K562 (cell line): ENCODE measurements around the gene CRIM1. TPM values are rescaled to one million over a fixed set of nuclear protein-coding genes. Genes with fewer than 3 reads are reported as not detected.

Experiments used
- ATAC-seq: fragments of 200-7000 bp; cut with Tn5 transposase; 3 replicates; pipeline ENCODE4 v1.9.1; 2020; ENCODE audit warnings: moderate library complexity
- BruUV-seq: library from RNA; stranded (reverse); fragments of 400-500 nt; replicated peaks from 2 replicates; lab custom pipeline; 2021; lab: Mats Ljungman, UMichigan
- CTCF ChIA-PET: fragments of 300-600 bp; formaldehyde crosslinking; extraction: SDS; loops from one replicate; lab custom pipeline; 2021; ENCODE audit warnings: low intra/inter-chr PET ratio; lab: Yijun Ruan, JAX
- POLR2A ChIA-PET: fragments of 300-600, 350-650 bp; sonication (Branson Sonifier 250); formaldehyde crosslinking; extraction: SDS; loops from one replicate; lab custom pipeline; 2021; ENCODE audit warnings: antibody characterized with exemption, inconsistent platforms; lab: Yijun Ruan, JAX
- DNase-seq, 4 experiments: peaks; one replicate each; pipeline versions ENCODE4 v3.0.0 to v3.0.0-alpha.2; 2011 to 2018; ENCODE audit warnings: low spot score in 3 of 4, mixed read lengths in 3 of 4; ENCODE audit errors: extremely low read depth in 1 of 4
- FAIRE-seq: peaks from 2 replicates; lab custom pipeline; 2011; peaks lifted over from hg19 to GRCh38; lab: Jason Lieb, UNC
- H2AFZ ChIP-seq: 2 replicates; pipeline ENCODE4 v1.6.0; 2011; ENCODE audit warnings: low read depth, low read length, control low read depth, inconsistent platforms
- H3K27ac ChIP-seq: fragments of 200-600 bp; 3 replicates; pipeline ENCODE4 v1.8.0; 2011; ENCODE audit warnings: low read depth, mild to moderate bottlenecking, control low read depth, inconsistent platforms, low read length, moderate library complexity, mixed read lengths; ENCODE audit errors: extremely low read depth
- H3K27me3 ChIP-seq, 2 experiments: fragments of 300-600 bp in 1 of 2; 2 replicates in 1 of 2; 3 replicates in 1 of 2; pipeline versions ENCODE4 v1.6.0 to v1.8.0; 2011; ENCODE audit warnings: inconsistent platforms in 2 of 2, low read length in 2 of 2, mild to moderate bottlenecking in 1 of 2, mixed read lengths in 1 of 2, moderate library complexity in 1 of 2; ENCODE audit not compliant: control insufficient read depth in 2 of 2, insufficient read depth in 2 of 2
- H3K36me3 ChIP-seq: fragments of 300-600 bp; 3 replicates; pipeline ENCODE4 v1.8.0; 2011; ENCODE audit warnings: mild to moderate bottlenecking, low read length, inconsistent platforms; ENCODE audit not compliant: control insufficient read depth, insufficient read depth
- H3K4me1 ChIP-seq, 2 experiments: fragments of 200-600 bp in 1 of 2; replicated peaks in 1 of 2; 2 replicates in 1 of 2; 3 replicates in 1 of 2; pipeline versions ENCODE4 v1.5.1 to v1.8.0; 2011; ENCODE audit warnings: inconsistent platforms in 2 of 2, low read length in 2 of 2, mild to moderate bottlenecking in 1 of 2, mixed read lengths in 1 of 2, moderate library complexity in 1 of 2; ENCODE audit not compliant: control insufficient read depth in 2 of 2, insufficient read depth in 2 of 2
- H3K4me2 ChIP-seq: 2 replicates; pipeline ENCODE4 v1.6.1; 2011; ENCODE audit warnings: low read length, control low read depth, inconsistent platforms, mixed read lengths; ENCODE audit not compliant: insufficient read depth
- H3K4me3 ChIP-seq: fragments of 200-600 bp; sonication (generic), shearing (Covaris generic); 2 replicates; pipeline ENCODE4 v1.5.1; 2016; ENCODE audit warnings: control low read depth, inconsistent platforms
- H3K79me2 ChIP-seq: fragments of 200-600 bp; 3 replicates; pipeline ENCODE4 v1.8.0; 2011; ENCODE audit warnings: low read length, inconsistent platforms; ENCODE audit not compliant: control insufficient read depth, insufficient read depth
- H3K9ac ChIP-seq, 2 experiments: 2 replicates each; pipeline versions ENCODE4 v1.6.0 to v1.6.1; 2011; ENCODE audit warnings: low read depth in 2 of 2, low read length in 2 of 2, control low read depth in 1 of 2, inconsistent platforms in 1 of 2, mild to moderate bottlenecking in 1 of 2, mixed read lengths in 1 of 2; ENCODE audit not compliant: insufficient read depth in 1 of 2
- H3K9me1 ChIP-seq: one replicate; pipeline ENCODE4 v1.6.0; 2011; ENCODE audit warnings: inconsistent platforms, mild to moderate bottlenecking, low read length, moderate library complexity; ENCODE audit not compliant: control insufficient read depth, insufficient read depth
- H3K9me3 ChIP-seq: replicated peaks from 2 replicates; pipeline ENCODE4 v1.5.1; 2011; ENCODE audit warnings: low read depth, low read length, inconsistent platforms; ENCODE audit not compliant: control insufficient read depth, insufficient read depth
- H4K20me1 ChIP-seq: replicated peaks from 2 replicates; pipeline ENCODE4 v1.6.1; 2011; ENCODE audit warnings: low read length, inconsistent platforms, mixed read lengths; ENCODE audit not compliant: control insufficient read depth, insufficient read depth
- ARID1B ChIP-seq: fragments of 450-650 bp; IDR thresholded peaks from 2 replicates; pipeline ENCODE4 v1.6.1; 2016; ENCODE audit warnings: antibody characterized with exemption, mild to moderate bottlenecking, inconsistent platforms
- ETV1 ChIP-seq: fragments of 450-650 bp; conservative IDR thresholded peaks from 2 replicates; pipeline ENCODE4 v1.6.1; 2016; ENCODE audit warnings: missing genetic modification characterization, control low read depth, low read depth, missing compliant biosample characterization
- POLR3G ChIP-seq: IDR thresholded peaks from 2 replicates; pipeline ENCODE4 v1.6.1; 2011; ENCODE audit not compliant: insufficient read length, insufficient replicate concordance; ENCODE audit errors: extremely low read depth
- RBM17 ChIP-seq: fragments of 200-400 bp; formaldehyde crosslinking; IDR thresholded peaks from 2 replicates; pipeline ENCODE4 v1.6.1; 2017; ENCODE audit warnings: low read depth, mild to moderate bottlenecking, low read length, borderline replicate concordance
- ZKSCAN1 ChIP-seq: fragments of 150-350 bp; IDR thresholded peaks from 2 replicates; pipeline ENCODE4 v1.6.1; 2016; ENCODE audit warnings: low read depth, low read length
- ZNF668 ChIP-seq: fragments of 250-450 bp; sonication (Bioruptor Pico); IDR thresholded peaks from 2 replicates; pipeline ENCODE4 v1.8.0; 2022; ENCODE audit warnings: mild to moderate bottlenecking, inconsistent platforms
- WGBS: fragments of 100-300 bp; shearing (Covaris generic); methylation state at CpG from one replicate; pipeline ENCODE4 v1.1.6; 2016; ENCODE audit warnings: low coverage, mixed read lengths; ENCODE audit not compliant: insufficient coverage; ENCODE audit errors: missing lambda C conversion rate; 5-methylcytosine and 5-hydroxymethylcytosine counted together
- in situ Hi-C: fragments of 300-500 bp; cut with MboI; formaldehyde crosslinking; loops from 4 replicates; pipeline ENCODE4 v1.15.0; 2018; ENCODE audit warnings: inconsistent platforms, mixed read lengths
- intact Hi-C: fragments of 100-400 bp; cut with micrococcal nuclease; formaldehyde crosslinking; loops from 2 replicates; pipeline ENCODE4 v1.14.2; 2022
- polyA plus RNA-seq, 8 experiments: library from polyadenylated mRNA; depleted of rRNA in 4 of 8; stranded (reverse) in 5 of 8; unstranded in 3 of 8; fragments of >200 nt; fragmentation: Nextera tagmentation in 2 of 8; fragmentation: Illumina TruSeq in 1 of 8; extraction: Ambion mirVana in 2 of 8; extraction: Trizol in 1 of 8; gene quantifications; 2 replicates each; pipeline versions ENCODE4 v1.2.1 to v1.2.3, GENCODE V29; 2011 to 2014; ENCODE audit warnings: inconsistent platforms in 1 of 8, missing spikeins in 1 of 8
- total RNA-seq, 7 experiments: library from RNA; depleted of rRNA in 6 of 7; stranded (reverse); fragments of >200 nt in 6 of 7; fragmentation: Illumina TruSeq in 2 of 7; extraction: Trizol in 2 of 7; gene quantifications; 2 replicates each; pipeline versions ENCODE4 v1.2.1 to v1.2.3, GENCODE V29; 2011 to 2021; ENCODE audit warnings: low replicate concordance in 1 of 7
- TF ChIP-seq, protein P1 (sequence below): fragments of 450-650 bp; formaldehyde crosslinking; IDR thresholded peaks from 2 replicates; pipeline ENCODE4 v1.4.0; 2022; ENCODE audit warnings: missing genetic modification characterization
- TF ChIP-seq, protein P2 (sequence below), 2 experiments: fragments of 450-650 bp; conservative IDR thresholded peaks; 2 replicates each; pipeline ENCODE4 v1.6.1; 2017; ENCODE audit warnings: mild to moderate bottlenecking in 2 of 2, moderate library complexity in 2 of 2

Gene CRIM1
- total and polyA plus RNA-seq, 9 of the 15 experiments (the other 6 are each of a cell fraction or from before 2014, with no cell fraction given): 0.01 to 0.36 (median 0.06) TPM; not detected in 1

DNA sequence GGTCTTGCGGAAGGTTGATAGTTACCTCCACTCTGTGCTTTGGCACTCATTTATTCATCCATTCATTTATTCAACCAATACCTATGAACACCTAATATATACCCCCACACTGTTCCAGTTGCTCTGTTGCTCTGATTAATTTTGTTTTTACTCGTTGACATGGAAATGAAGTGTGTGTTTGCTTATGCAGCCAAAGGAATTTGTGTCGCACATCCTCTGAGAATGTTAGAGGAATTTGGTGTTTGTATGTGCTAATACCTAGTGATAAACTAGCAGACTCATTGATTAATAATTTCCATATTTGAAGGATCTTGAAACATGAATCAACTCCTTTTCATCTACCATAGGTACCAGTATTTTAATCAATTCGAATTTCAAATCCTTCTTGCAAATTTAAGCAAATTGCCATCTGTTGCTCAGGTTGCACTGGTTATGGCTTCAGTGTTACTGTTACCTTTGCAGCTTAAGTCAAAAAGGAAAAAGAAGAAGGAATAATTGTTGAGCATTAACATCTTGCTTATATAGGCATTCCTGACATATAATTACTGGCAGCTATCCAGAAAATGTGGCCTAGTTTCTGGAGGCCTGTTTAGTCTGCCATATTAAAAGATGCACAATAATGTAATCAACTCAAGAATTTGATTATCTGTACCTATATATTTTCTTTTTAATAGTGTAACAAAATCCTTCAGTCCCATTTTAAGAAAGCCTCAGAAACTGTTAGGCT lies 25.7 kb upstream of the CRIM1 start:
- POLR2A ChIA-PET: no interaction called here
- no peaks in the 10 kb centered on the region for H3K9me3 ChIP-seq
- H2AFZ ChIP-seq: no peak overlapping the region
- H3K36me3 ChIP-seq: no peaks in the 10 kb centered on the region
- H4K20me1 ChIP-seq: no peaks in the 10 kb centered on the region
- no peaks in the 10 kb centered on the region for H3K79me2 ChIP-seq
- H3K27me3 ChIP-seq: no peaks in the 10 kb centered on the region
- FAIRE-seq (no peak), DNase-seq (no peak), ATAC-seq (no peak)
- WGBS: 0% methylated on average over 4 of the region's 4 CpGs
- CTCF ChIA-PET: no interaction called here
- BruUV-seq: no TSS peak
- no peak overlapping the region for H3K27ac ChIP-seq
- in situ Hi-C loops (no loop called here), intact Hi-C loops (no loop called here)
- H3K9ac ChIP-seq: no peak overlapping the region
- H3K9me1 ChIP-seq: no peaks in the 10 kb centered on the region
- no peak overlapping the region for H3K4me2 ChIP-seq
- H3K4me3 ChIP-seq: no peak overlapping the region
- no peaks in the 10 kb centered on the region for H3K4me1 ChIP-seq
- no peak for TF ChIP-seq ZKSCAN1
- TF ChIP-seq ETV1 (tag): no peak
- TF ChIP-seq, protein P1, sequence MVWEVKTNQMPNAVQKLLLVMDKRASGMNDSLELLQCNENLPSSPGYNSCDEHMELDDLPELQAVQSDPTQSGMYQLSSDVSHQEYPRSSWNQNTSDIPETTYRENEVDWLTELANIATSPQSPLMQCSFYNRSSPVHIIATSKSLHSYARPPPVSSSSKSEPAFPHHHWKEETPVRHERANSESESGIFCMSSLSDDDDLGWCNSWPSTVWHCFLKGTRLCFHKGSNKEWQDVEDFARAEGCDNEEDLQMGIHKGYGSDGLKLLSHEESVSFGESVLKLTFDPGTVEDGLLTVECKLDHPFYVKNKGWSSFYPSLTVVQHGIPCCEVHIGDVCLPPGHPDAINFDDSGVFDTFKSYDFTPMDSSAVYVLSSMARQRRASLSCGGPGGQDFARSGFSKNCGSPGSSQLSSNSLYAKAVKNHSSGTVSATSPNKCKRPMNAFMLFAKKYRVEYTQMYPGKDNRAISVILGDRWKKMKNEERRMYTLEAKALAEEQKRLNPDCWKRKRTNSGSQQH (CRISPR knock-in tag): no peak
- no peak for TF ChIP-seq ARID1B
- no peak for TF ChIP-seq ZNF668 (CRISPR knock-in tag)
- TF ChIP-seq RBM17: no peak
- no peak for TF ChIP-seq POLR3G
- TF ChIP-seq, protein P2, sequence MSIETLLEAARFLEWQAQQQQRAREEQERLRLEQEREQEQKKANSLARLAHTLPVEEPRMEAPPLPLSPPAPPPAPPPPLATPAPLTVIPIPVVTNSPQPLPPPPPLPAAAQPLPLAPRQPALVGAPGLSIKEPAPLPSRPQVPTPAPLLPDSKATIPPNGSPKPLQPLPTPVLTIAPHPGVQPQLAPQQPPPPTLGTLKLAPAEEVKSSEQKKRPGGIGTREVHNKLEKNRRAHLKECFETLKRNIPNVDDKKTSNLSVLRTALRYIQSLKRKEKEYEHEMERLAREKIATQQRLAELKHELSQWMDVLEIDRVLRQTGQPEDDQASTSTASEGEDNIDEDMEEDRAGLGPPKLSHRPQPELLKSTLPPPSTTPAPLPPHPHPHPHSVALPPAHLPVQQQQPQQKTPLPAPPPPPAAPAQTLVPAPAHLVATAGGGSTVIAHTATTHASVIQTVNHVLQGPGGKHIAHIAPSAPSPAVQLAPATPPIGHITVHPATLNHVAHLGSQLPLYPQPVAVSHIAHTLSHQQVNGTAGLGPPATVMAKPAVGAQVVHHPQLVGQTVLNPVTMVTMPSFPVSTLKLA (conservative IDR thresholded peaks at IDR 0.05): no peak
